PC-9 (cell line): ENCODE measurements around the gene GPHA2.

Experiments used
- EZH2 ChIP-seq: fragments of 200-600 bp; sonication (generic); IDR thresholded peaks from 2 replicates; pipeline ENCODE4 v1.8.0; 2017; ENCODE audit warnings: antibody characterized with exemption, low read depth
- TF ChIP-seq, protein P1 (sequence below): fragments of 200-600 bp; sonication (generic); conservative IDR thresholded peaks from 2 replicates; pipeline ENCODE4 v1.6.1; 2017; ENCODE audit warnings: mixed run types, antibody characterized with exemption, mild to moderate bottlenecking, moderate library complexity

DNA sequence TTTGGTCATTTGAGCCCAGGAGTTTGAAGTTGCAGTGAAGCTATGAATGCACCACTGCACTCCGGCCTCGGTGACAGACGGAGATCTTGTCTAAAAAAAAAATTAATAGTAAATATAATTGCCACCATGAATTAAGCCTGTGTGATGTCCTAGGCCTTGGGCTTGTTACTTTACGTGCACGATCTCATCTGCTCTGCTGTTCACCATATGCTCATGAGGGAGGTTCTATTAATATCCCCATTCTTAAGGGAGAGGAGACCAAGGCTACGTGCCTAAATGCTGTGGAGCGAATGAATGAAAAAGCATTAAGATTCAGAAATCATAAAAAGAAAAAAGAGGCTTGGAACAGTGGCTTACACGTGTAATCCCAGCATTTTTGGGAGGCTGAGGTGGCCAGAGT is 16.1 kb downstream of the GPHA2 start:
- TF ChIP-seq, protein P1, sequence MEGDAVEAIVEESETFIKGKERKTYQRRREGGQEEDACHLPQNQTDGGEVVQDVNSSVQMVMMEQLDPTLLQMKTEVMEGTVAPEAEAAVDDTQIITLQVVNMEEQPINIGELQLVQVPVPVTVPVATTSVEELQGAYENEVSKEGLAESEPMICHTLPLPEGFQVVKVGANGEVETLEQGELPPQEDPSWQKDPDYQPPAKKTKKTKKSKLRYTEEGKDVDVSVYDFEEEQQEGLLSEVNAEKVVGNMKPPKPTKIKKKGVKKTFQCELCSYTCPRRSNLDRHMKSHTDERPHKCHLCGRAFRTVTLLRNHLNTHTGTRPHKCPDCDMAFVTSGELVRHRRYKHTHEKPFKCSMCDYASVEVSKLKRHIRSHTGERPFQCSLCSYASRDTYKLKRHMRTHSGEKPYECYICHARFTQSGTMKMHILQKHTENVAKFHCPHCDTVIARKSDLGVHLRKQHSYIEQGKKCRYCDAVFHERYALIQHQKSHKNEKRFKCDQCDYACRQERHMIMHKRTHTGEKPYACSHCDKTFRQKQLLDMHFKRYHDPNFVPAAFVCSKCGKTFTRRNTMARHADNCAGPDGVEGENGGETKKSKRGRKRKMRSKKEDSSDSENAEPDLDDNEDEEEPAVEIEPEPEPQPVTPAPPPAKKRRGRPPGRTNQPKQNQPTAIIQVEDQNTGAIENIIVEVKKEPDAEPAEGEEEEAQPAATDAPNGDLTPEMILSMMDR, result no peak
- TF ChIP-seq EZH2, result no peak
